ENCODE results near the gene C1orf146.

- TF ChIP-seq POLR2AphosphoS5 (IDR thresholded peaks at IDR 0.05; ENCODE audit: low read depth, low read length) (no peak), POLR2A (IDR thresholded peaks at IDR 0.05; ENCODE audit: low read depth, low read length) (no peak), TAF1 (IDR thresholded peaks at IDR 0.05; ENCODE audit: borderline replicate concordance, low read depth, low read length) (no peak)
These were observed 15.7 kb upstream of the C1orf146 start for GRCh38 chr1:92201973-92202372.

Data from GM12892 (cell line).